A549 (cell line): Measurements from ENCODE around the gene EXOG. TPM values are rescaled to one million over a fixed set of nuclear protein-coding genes. Genes with fewer than 3 reads are reported as not detected.

Experiments
- ATAC-seq, 2 experiments: fragments of 200-7000 bp in 1 of 2; fragments of >200 bp in 1 of 2; cut with Nextera tagmentation in 1 of 2; cut with Tn5 transposase in 1 of 2; 3 replicates each; pipeline versions ENCODE4 v1.8.0 to v1.9.1; 2018 to 2020; ENCODE audit warnings: mild to moderate bottlenecking in 1 of 2, moderate library complexity in 1 of 2
- CTCF ChIA-PET: fragments of 300-600 bp; sonication (Branson Sonifier 250); formaldehyde crosslinking; extraction: SDS; loops from one replicate; lab custom pipeline; 2021; ENCODE audit warnings: antibody characterized with exemption, inconsistent platforms; lab: Yijun Ruan, JAX
- POLR2A ChIA-PET: fragments of 350-600 bp; formaldehyde crosslinking; extraction: SDS; loops from one replicate; lab custom pipeline; 2021; ENCODE audit warnings: antibody characterized with exemption, inconsistent platforms; lab: Yijun Ruan, JAX
- DNase-seq, 2 experiments: peaks; one replicate each; pipeline versions ENCODE4 v3.0.0 to v3.0.0-alpha.2; 2011 to 2016; ENCODE audit warnings: low read depth in 1 of 2, low spot score in 1 of 2
- FAIRE-seq: peaks from 2 replicates; lab custom pipeline; 2011; peaks lifted over from hg19 to GRCh38; lab: Jason Lieb, UNC
- H3K27ac ChIP-seq, 2 experiments: fragments of >200 bp; sonication (Bioruptor Twin); formaldehyde crosslinking; 3 replicates each; pipeline ENCODE4 v1.5.1; 2016 to 2017
- H3K4me1 ChIP-seq: fragments of >200 bp; sonication (Bioruptor Twin); formaldehyde crosslinking; 3 replicates; pipeline ENCODE4 v1.6.1; 2016
- H3K4me2 ChIP-seq: fragments of >200 bp; sonication (Bioruptor Twin); formaldehyde crosslinking; 3 replicates; pipeline ENCODE4 v1.6.1; 2016
- H3K4me3 ChIP-seq: fragments of >200 bp; sonication (Bioruptor Twin); formaldehyde crosslinking; 3 replicates; pipeline ENCODE4 v1.5.1; 2016
- H3K9me3 ChIP-seq: fragments of >200 bp; sonication (Bioruptor Twin); formaldehyde crosslinking; 3 replicates; pipeline ENCODE4 v1.6.1; 2016
- CEBPB ChIP-seq, 2 experiments: fragments of >200 bp in 1 of 2; sonication (Bioruptor Twin) in 1 of 2; formaldehyde crosslinking in 1 of 2; IDR thresholded peaks; 2 replicates each; pipeline ENCODE4 v1.6.1; 2012 to 2016
- CHD2 ChIP-seq: fragments of 150-350 bp; IDR thresholded peaks from 2 replicates; pipeline ENCODE4 v1.6.1; 2014; ENCODE audit warnings: low read length; ENCODE audit not compliant: partially characterized antibody
- CHD4 ChIP-seq: fragments of 200-600 bp; sonication (generic); IDR thresholded peaks from 2 replicates; pipeline ENCODE4 v1.6.1; 2016; ENCODE audit warnings: antibody characterized with exemption, mild to moderate bottlenecking, borderline replicate concordance
- EHF ChIP-seq: fragments of 250-450 bp; sonication (Bioruptor Pico); IDR thresholded peaks from 2 replicates; pipeline ENCODE4 v1.5.0; 2020; ENCODE audit warnings: mild to moderate bottlenecking
- FOSB ChIP-seq: fragments of 250-450 bp; sonication (Bioruptor Pico); IDR thresholded peaks from 2 replicates; pipeline ENCODE4 v1.5.0; 2020; ENCODE audit warnings: mild to moderate bottlenecking, moderate library complexity
- FOXS1 ChIP-seq: fragments of 250-450 bp; sonication (Bioruptor Pico); IDR thresholded peaks from 2 replicates; pipeline ENCODE4 v1.5.0; 2020; ENCODE audit warnings: mild to moderate bottlenecking, moderate library complexity
- HEYL ChIP-seq: fragments of 250-450 bp; sonication (Bioruptor Pico); IDR thresholded peaks from 2 replicates; pipeline ENCODE4 v1.8.0; 2021; ENCODE audit warnings: mild to moderate bottlenecking, moderate library complexity
- HOXB13 ChIP-seq: fragments of 250-450 bp; sonication (Bioruptor Pico); IDR thresholded peaks from 2 replicates; pipeline ENCODE4 v1.5.0; 2020; ENCODE audit warnings: low read depth, mild to moderate bottlenecking, moderate library complexity
- JUN ChIP-seq, 2 experiments: fragments of >200 bp; sonication (Bioruptor Twin); formaldehyde crosslinking; IDR thresholded peaks; 2 replicates in 1 of 2; 3 replicates in 1 of 2; pipeline ENCODE4 v1.6.1; 2016 to 2017
- JUNB ChIP-seq: fragments of >200 bp; sonication (Bioruptor Twin); formaldehyde crosslinking; IDR thresholded peaks from 2 replicates; pipeline ENCODE4 v1.6.1; 2016
- KDM1A ChIP-seq: fragments of 200-600 bp; sonication (generic); IDR thresholded peaks from 2 replicates; pipeline ENCODE4 v1.6.1; 2016; ENCODE audit warnings: low read depth, mild to moderate bottlenecking
- KDM5A ChIP-seq: fragments of 200-600 bp; sonication (generic); IDR thresholded peaks from 2 replicates; pipeline ENCODE4 v1.6.1; 2016; ENCODE audit warnings: antibody characterized with exemption, mild to moderate bottlenecking
- MAFK ChIP-seq: fragments of 450-650 bp; IDR thresholded peaks from 2 replicates; pipeline ENCODE4 v1.6.1; 2014; ENCODE audit not compliant: partially characterized antibody
- MAZ ChIP-seq: fragments of 150-350 bp; IDR thresholded peaks from 2 replicates; pipeline ENCODE4 v1.6.1; 2014; ENCODE audit warnings: antibody characterized with exemption, low read depth, low read length, borderline replicate concordance
- MYC ChIP-seq: IDR thresholded peaks from 2 replicates; pipeline ENCODE4 v1.6.1; 2012; ENCODE audit warnings: mild to moderate bottlenecking, inconsistent platforms, low read length, improper control_type of control experiment, borderline replicate concordance
- NFE2L2 ChIP-seq: fragments of 150-350 bp; conservative IDR thresholded peaks from 2 replicates; pipeline ENCODE4 v1.6.1; 2014; ENCODE audit warnings: low read length
- POLR2A ChIP-seq: IDR thresholded peaks from 2 replicates; pipeline ENCODE4 v1.6.1; 2012; ENCODE audit warnings: mild to moderate bottlenecking, low read length
- POLR2AphosphoS2 ChIP-seq: conservative IDR thresholded peaks from 2 replicates; pipeline ENCODE4 v1.6.1; 2012; ENCODE audit warnings: low read length, improper control_type of control experiment, inconsistent platforms
- RAD21 ChIP-seq, 2 experiments: fragments of >200 bp in 1 of 2; sonication (Bioruptor Twin) in 1 of 2; formaldehyde crosslinking in 1 of 2; IDR thresholded peaks in 1 of 2; conservative IDR thresholded peaks in 1 of 2; 2 replicates in 1 of 2; 3 replicates in 1 of 2; pipeline ENCODE4 v1.6.1; 2012 to 2018; ENCODE audit warnings: inconsistent platforms in 1 of 2
- RARB ChIP-seq: fragments of 250-450 bp; sonication (Bioruptor Pico); IDR thresholded peaks from 2 replicates; pipeline ENCODE4 v1.8.0; 2021; ENCODE audit warnings: mild to moderate bottlenecking, moderate library complexity
- SREBF2 ChIP-seq: fragments of 450-650 bp; IDR thresholded peaks from 2 replicates; pipeline ENCODE4 v1.6.1; 2014; ENCODE audit warnings: mild to moderate bottlenecking, moderate library complexity
- TFCP2L1 ChIP-seq: fragments of 250-450 bp; sonication (Bioruptor Pico); IDR thresholded peaks from 2 replicates; pipeline ENCODE4 v1.5.0; 2021; ENCODE audit warnings: mild to moderate bottlenecking
- TP53 ChIP-seq: fragments of 250-450 bp; sonication (Bioruptor Pico); IDR thresholded peaks from 2 replicates; pipeline ENCODE4 v1.5.0; 2021; ENCODE audit warnings: mild to moderate bottlenecking, moderate library complexity
- ZC3H11A ChIP-seq: fragments of 450-650 bp; IDR thresholded peaks from 2 replicates; pipeline ENCODE4 v1.6.1; 2014; ENCODE audit warnings: antibody characterized with exemption, mild to moderate bottlenecking
- ZFP36 ChIP-seq: fragments of 450-650 bp; IDR thresholded peaks from 2 replicates; pipeline ENCODE4 v1.6.1; 2014; ENCODE audit warnings: borderline replicate concordance; ENCODE audit not compliant: partially characterized antibody
- ZNF302 ChIP-seq: fragments of 250-450 bp; sonication (Bioruptor Pico); IDR thresholded peaks from 2 replicates; pipeline ENCODE4 v1.9.0; 2021; ENCODE audit warnings: inconsistent platforms, mild to moderate bottlenecking, moderate library complexity
- WGBS: methylation state at CpG from one replicate; pipeline ENCODE4 v1.1.6; 2017; ENCODE audit errors: missing lambda C conversion rate; 5-methylcytosine and 5-hydroxymethylcytosine counted together
- polyA plus RNA-seq, 4 experiments: library from polyadenylated mRNA; depleted of rRNA in 3 of 4; stranded (reverse); fragments of >200 nt; fragmentation: RNase III in 1 of 4; extraction: RNeasy Plus Mini Kit Qiagen cat#74134 plus additional on column Dnase treatment in 1 of 4; gene quantifications; 2 replicates in 3 of 4; 3 replicates in 1 of 4; pipeline ENCODE4 v1.2.3, GENCODE V29; 2011 to 2017
- TF ChIP-seq, protein P1 (sequence below): IDR thresholded peaks from 2 replicates; pipeline ENCODE4 v1.6.1; 2012
- TF ChIP-seq, protein P2 (sequence below): fragments of 250-450 bp; sonication (Bioruptor Pico); IDR thresholded peaks from 2 replicates; pipeline ENCODE4 v1.5.0; 2020; ENCODE audit warnings: low read depth, mild to moderate bottlenecking, moderate library complexity
- TF ChIP-seq, protein P3 (sequence below): fragments of 450-650 bp; IDR thresholded peaks from 2 replicates; pipeline ENCODE4 v1.6.1; 2014; ENCODE audit warnings: antibody characterized with exemption
- TF ChIP-seq, protein P4 (sequence below): IDR thresholded peaks from 2 replicates; pipeline ENCODE4 v1.6.1; 2012; ENCODE audit warnings: low read depth, borderline replicate concordance

Gene EXOG
- polyA plus RNA-seq, 2 of the 4 experiments (the other 2 are of a cell fraction), result 11.2 to 17.1 TPM

DNA sequence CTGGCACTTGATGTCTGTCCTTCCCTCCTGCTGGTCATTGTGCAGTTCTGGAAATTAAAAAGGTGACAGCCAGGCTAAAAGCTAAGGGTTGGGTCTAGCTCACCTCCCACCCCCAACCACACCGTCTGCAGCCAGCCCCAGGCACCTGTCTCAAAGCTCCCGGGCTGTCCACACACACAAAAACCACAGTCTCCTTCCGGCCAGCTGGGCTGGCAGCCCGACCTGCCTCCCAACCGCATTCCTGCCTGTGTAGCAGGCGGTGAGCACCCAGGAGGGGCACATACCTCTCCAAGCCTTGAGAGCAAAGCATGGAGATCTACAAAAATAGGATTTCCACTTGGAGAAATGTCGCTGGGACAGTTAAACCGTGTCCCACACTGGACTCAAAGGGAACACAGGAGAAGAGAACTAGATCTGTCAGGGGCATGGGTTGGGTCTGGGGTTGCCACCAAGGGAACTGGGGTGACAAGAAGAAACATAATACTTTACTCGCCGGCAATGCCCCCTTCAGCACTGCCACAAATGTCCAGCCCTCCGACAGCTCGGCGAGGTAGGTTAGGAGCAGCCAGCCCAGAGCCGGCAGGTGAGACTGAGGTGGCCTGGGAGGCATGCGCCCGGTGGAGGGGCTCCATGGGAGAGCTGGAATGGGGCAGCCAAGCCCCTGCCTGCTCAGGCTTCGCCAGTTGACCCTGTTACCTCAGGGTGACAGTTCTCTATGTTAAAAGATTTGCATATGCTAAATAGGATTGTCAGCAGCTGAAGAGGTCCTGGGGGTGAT is 52.2 kb downstream of the EXOG start:
- 53% methylated on average over 16 of the region's 17 CpGs for WGBS
- H3K4me1 ChIP-seq, result no peaks in the 10 kb centered on the region
- FAIRE-seq, result no peak
- POLR2A ChIA-PET, result no interaction called here
- no peak overlapping the region for H3K4me3 ChIP-seq
- no peak for ATAC-seq
- H3K9me3 ChIP-seq, result no peaks in the 10 kb centered on the region
- CTCF ChIA-PET, result interaction anchor here (2.0 kb wide), 1 partner anchor 27 kb away, joined by 5 read pairs; no protein-coding TSS in a partner anchor
- H3K27ac ChIP-seq, result no peak overlapping the region
- H3K4me2 ChIP-seq, result no peak overlapping the region
- no peak for TF ChIP-seq CHD4
- no peak for TF ChIP-seq CHD2
- TF ChIP-seq POLR2A, result no peak
- no peak for TF ChIP-seq HOXB13
- no peak for TF ChIP-seq JUN (IDR thresholded peaks at IDR 0.05)
- no peak for TF ChIP-seq KDM1A
- TF ChIP-seq MAFK, result no peak
- TF ChIP-seq RARB (CRISPR knock-in tag), result no peak
- no peak for TF ChIP-seq TFCP2L1 (CRISPR knock-in tag)
- TF ChIP-seq FOXS1 (CRISPR knock-in tag), result no peak
- no peak for TF ChIP-seq MAZ
- no peak for TF ChIP-seq CEBPB (IDR thresholded peaks at IDR 0.05)
- TF ChIP-seq, protein P1, sequence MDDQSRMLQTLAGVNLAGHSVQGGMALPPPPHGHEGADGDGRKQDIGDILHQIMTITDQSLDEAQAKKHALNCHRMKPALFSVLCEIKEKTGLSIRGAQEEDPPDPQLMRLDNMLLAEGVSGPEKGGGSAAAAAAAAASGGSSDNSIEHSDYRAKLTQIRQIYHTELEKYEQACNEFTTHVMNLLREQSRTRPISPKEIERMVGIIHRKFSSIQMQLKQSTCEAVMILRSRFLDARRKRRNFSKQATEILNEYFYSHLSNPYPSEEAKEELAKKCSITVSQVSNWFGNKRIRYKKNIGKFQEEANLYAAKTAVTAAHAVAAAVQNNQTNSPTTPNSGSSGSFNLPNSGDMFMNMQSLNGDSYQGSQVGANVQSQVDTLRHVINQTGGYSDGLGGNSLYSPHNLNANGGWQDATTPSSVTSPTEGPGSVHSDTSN, result no peak
- no peak for TF ChIP-seq SREBF2
- no peak for DNase-seq

DNA sequence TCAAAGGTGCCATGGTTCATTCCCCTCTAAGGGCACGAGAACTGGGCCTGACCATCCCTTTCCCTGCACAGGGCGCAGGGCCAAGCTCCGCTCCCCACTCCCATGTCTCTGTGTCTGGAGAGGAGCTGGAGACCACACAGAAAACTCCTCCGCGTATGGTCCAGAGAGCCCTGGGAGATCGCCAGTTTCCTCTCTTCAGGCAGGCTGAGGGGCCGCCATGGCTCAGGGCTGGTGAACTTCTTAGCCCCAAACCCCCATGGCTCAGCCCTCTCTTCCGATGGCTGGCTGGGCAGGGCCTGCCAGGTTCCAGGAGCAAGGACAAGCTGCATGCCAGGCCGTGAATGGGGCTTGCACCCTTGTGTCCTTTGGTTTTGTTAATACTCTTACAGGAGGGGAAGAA is 52.9 kb downstream of the EXOG start:
- TF ChIP-seq NFE2L2 (no peak), HEYL (no peak), JUN (IDR thresholded peaks at IDR 0.05) (no peak), MYC (no peak), KDM5A (no peak), FOSB (CRISPR knock-in tag) (no peak), JUNB (no peak), SREBF2 (no peak), CHD4 (no peak), ZC3H11A (no peak), RAD21 (conservative IDR thresholded peaks at IDR 0.05 in 1 of 2, IDR thresholded peaks at IDR 0.05 in 1 of 2) (no peak), POLR2AphosphoS2 (no peak), ZNF302 (CRISPR knock-in tag) (no peak), EHF (CRISPR knock-in tag) (no peak), TP53 (CRISPR knock-in tag) (no peak), ZFP36 (no peak)
- TF ChIP-seq, protein P2, sequence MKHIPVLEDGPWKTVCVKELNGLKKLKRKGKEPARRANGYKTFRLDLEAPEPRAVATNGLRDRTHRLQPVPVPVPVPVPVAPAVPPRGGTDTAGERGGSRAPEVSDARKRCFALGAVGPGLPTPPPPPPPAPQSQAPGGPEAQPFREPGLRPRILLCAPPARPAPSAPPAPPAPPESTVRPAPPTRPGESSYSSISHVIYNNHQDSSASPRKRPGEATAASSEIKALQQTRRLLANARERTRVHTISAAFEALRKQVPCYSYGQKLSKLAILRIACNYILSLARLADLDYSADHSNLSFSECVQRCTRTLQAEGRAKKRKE (CRISPR knock-in tag), result no peak
- TF ChIP-seq, protein P3, sequence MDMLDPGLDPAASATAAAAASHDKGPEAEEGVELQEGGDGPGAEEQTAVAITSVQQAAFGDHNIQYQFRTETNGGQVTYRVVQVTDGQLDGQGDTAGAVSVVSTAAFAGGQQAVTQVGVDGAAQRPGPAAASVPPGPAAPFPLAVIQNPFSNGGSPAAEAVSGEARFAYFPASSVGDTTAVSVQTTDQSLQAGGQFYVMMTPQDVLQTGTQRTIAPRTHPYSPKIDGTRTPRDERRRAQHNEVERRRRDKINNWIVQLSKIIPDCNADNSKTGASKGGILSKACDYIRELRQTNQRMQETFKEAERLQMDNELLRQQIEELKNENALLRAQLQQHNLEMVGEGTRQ, result no peak
- TF ChIP-seq, protein P4, sequence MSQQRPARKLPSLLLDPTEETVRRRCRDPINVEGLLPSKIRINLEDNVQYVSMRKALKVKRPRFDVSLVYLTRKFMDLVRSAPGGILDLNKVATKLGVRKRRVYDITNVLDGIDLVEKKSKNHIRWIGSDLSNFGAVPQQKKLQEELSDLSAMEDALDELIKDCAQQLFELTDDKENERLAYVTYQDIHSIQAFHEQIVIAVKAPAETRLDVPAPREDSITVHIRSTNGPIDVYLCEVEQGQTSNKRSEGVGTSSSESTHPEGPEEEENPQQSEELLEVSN, result no peak
- POLR2A ChIA-PET, result no interaction called here
- ATAC-seq (no peak), FAIRE-seq (no peak), DNase-seq (no peak)
- 66% methylated on average over 6 of the region's 9 CpGs for WGBS
- Histone ChIP-seq H3K4me1 (no peaks in the 10 kb centered on the region), H3K9me3 (no peaks in the 10 kb centered on the region), H3K4me3 (no peak overlapping the region), H3K4me2 (no peak overlapping the region), H3K27ac (no peak overlapping the region)
- CTCF ChIA-PET, result interaction anchor here (2.0 kb wide), 1 partner anchor 28 kb away, joined by 5 read pairs; no protein-coding TSS in a partner anchor
